Fibroblast of lung (primary cell): Measurements from ENCODE around the gene TLCD2.

Source experiments
- EZH2 ChIP-seq: IDR thresholded peaks from 2 replicates; pipeline ENCODE4 v1.5.1; 2012; ENCODE audit warnings: low read length, control low read depth, mild to moderate bottlenecking; ENCODE audit errors: missing control alignments
- TF ChIP-seq, protein P1 (sequence below), 2 donors: IDR thresholded peaks in 1 of 2; conservative IDR thresholded peaks in 1 of 2; 1 replicate in 1 of 2; 2 replicates in 1 of 2; pipeline ENCODE4 v1.5.1; 2011 to 2012; ENCODE audit warnings: low read length in 2 of 2, control low read depth in 1 of 2, inconsistent platforms in 1 of 2, low read depth in 1 of 2, mild to moderate bottlenecking in 1 of 2

DNA sequence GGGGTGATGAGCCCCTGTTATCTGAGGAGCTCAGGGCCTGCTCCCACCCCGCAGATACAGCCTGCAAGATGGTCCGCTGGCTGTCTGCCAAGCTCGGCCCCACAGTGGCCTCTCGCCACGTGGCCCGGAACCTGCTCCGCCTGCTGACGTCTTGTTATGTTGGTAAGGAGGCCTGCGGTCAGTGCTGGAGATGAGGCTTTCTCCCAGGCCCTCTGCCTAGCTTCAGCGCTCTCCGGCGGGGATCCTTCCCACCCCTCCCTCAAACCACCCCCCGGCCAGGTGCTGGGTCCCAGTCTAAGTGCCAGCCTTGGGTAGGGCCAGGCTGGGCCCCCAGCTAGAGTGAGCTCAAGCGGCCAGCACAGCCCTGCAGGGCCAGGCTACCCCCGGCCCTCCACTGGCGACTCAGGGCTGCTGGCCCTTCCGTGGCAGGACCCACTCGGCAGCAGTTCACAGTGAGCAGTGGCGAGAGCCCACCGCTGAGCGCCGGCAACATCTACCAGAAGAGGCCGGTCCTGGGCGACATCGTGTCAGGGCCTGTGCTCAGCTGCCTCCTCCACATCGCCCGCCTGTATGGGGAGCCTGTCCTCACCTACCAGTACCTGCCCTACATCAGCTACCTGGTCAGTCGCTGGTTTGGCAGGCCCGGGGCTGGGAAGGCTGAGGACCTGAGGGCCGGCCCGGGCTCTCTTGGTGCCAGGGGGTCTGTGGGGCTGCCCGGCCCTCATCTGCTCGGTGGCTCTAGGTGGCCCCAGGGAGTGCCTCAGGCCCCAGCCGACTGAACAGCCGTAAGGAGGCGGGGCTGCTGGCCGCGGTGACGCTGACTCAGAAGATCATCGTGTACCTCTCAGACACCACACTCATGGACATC lies 20.4 kb upstream of the TLCD2 start:
- TF ChIP-seq, protein P1, sequence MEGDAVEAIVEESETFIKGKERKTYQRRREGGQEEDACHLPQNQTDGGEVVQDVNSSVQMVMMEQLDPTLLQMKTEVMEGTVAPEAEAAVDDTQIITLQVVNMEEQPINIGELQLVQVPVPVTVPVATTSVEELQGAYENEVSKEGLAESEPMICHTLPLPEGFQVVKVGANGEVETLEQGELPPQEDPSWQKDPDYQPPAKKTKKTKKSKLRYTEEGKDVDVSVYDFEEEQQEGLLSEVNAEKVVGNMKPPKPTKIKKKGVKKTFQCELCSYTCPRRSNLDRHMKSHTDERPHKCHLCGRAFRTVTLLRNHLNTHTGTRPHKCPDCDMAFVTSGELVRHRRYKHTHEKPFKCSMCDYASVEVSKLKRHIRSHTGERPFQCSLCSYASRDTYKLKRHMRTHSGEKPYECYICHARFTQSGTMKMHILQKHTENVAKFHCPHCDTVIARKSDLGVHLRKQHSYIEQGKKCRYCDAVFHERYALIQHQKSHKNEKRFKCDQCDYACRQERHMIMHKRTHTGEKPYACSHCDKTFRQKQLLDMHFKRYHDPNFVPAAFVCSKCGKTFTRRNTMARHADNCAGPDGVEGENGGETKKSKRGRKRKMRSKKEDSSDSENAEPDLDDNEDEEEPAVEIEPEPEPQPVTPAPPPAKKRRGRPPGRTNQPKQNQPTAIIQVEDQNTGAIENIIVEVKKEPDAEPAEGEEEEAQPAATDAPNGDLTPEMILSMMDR (conservative IDR thresholded peaks at IDR 0.05 in 1 of 2, IDR thresholded peaks at IDR 0.05 in 1 of 2; ENCODE audit: low read depth in 1 of 2, low read length in 2 of 2), result no peak
- no peak for TF ChIP-seq EZH2
